Mesangial cell (primary cell): Measurements from ENCODE around the gene GALC. TPM values are rescaled to one million over a fixed set of nuclear protein-coding genes. Genes with fewer than 3 reads are reported as not detected.

ENCODE experiments used
- total RNA-seq: library from RNA; depleted of rRNA; stranded (reverse); fragments of >200 nt; gene quantifications from 2 replicates; pipeline ENCODE4 v1.2.3, GENCODE V29; 2015

GALC gene
- 14.2 and 25.5 TPM in 2 replicates for total RNA-seq

DNA sequence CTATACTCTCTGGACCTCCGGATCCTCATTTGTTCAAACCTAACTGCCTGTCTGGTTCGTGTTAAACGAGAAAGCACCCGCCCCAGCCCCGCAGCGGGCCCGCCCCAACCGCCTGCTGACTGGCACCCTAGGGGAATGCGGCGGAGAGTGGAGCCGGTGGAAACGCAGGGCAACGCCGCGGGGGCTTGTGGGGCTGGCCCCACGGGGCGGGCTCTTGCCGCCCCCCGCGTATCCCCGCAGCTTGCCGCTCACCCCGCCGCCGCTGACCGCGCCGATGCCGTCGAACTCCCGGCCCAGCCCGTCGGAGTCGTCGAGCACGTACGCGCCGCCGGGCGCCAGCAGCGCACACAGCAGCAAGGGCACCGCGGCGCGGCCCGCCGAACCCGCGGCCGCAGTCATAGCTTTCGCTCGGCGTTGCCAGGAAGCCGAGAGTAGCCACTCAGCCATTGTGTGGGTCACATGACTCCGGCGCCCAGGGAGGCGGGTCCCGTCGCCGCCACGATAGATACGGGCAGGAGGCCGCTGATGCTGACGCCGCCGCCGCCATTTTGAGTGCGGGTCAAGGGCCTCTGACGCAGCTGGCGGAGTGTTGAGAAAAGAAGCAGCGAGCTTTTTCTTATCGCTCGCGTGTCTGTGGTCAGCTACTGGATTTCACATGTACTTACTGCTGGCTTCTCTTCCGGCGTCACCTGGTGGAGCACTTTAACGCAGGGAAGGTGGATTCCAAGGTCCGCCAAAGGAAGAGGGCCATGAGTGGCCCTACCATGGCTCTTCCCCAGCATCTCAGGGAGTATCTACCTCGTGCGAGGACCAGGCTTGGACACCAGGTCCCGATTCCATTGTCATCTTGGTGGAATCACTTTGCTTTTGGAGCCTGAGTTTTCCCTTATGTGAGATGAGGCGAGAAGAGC is at the start of gene GALC:
Gene GALC (minus strand): TSS at position 465 of the 911 bp plus-strand sequence. CDS start 18 bp downstream, at position 447.

DNA sequence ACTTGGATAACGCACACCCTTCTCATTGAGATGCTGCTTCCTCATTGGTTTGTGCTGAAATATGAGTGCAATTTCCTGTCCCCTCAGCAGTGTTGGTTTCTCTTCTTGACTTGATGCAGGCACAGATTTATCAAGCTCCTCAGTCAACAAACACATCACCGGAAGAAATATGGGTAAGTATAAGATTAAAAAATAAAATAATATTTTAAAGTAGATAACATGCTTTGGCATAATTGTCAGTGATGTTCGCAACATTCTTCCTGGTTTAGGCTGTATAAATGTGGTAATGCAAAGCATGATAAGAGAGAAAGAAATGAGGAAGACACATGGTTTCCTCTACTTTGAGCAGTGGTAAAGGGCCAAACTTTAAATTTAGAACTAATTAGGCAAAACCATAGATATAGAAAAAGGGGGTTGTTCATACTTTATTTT is 12.1 kb upstream of the GALC start, which contains the start of gene GPR65:
Gene GPR65 (plus strand): TSS at position 86 of the 432 bp plus-strand sequence. CDS start 5,713 bp downstream, outside the sequence.

Other genes with a start within 250 kb of the GALC start
- not detected in 2 replicates for gene GPR65, start 12.0 kb upstream of the GALC start, total RNA-seq